ENCODE data around the gene ANGPT4. TPM values are rescaled to one million over a fixed set of nuclear protein-coding genes. Genes with fewer than 3 reads are reported as not detected.

ANGPT4 gene
- total and polyA plus RNA-seq, 2 of the 13 experiments (the other 11 are each of a cell fraction or from before 2014, with no cell fraction given): not detected

- intact Hi-C loops (cut with micrococcal nuclease; ENCODE audit: unreplicated experiment) (no loop called here), in situ Hi-C loops (cut with HindIII; ENCODE audit: extremely low pct_ligation_motif_present, low pct_unique_long_range_greater_than_20kb) (no loop called here)
- no peak overlapping the region for H2AFZ ChIP-seq (ENCODE audit: low read length)
- ATAC-seq (no peak), DNase-seq (ENCODE audit: low spot score) (no peak), FAIRE-seq (no peak)
- no peak overlapping the region for H3K27ac ChIP-seq (ENCODE audit: extremely low read length, insufficient read depth, low read length)
- H3K9me3 ChIP-seq (ENCODE audit: low read length): no peaks in the 10 kb centered on the region
- no peak overlapping the region for H3K9ac ChIP-seq (ENCODE audit: insufficient read depth, low read depth, low read length)
- ChIA-PET CTCF (ENCODE audit: low intra/inter-chr PET ratio, low total read pairs) (no interaction called here), POLR2A (no interaction called here)
- 0 out of 5 replicates have a peak, but pooled peaks cover 3% of the 10 kb centered on the region in 2 experiments for H3K27me3 ChIP-seq (ENCODE audit: control insufficient read depth in 1 of 2, insufficient read depth in 2 of 2, low read length in 2 of 2)
- no peak overlapping the region for H3K4me2 ChIP-seq (ENCODE audit: low read depth, low read length)
- H3K79me2 ChIP-seq (ENCODE audit: insufficient read depth, low read length): no peaks in the 10 kb centered on the region
- H3K4me1 ChIP-seq (ENCODE audit: insufficient read depth, low read length): peaks cover 9% of the 10 kb centered on the region
- no peaks in the 10 kb centered on the region for H3K36me3 ChIP-seq (replicated peaks in 1 of 2; ENCODE audit: control insufficient read depth in 1 of 2, insufficient read depth in 2 of 2, low read length in 2 of 2)
- 22% methylated on average over 4 of the region's 4 CpGs for WGBS (ENCODE audit: low lambda C conversion rate)
- BruUV-seq (replicated peaks): no TSS peak
- no peak overlapping the region for H3K4me3 ChIP-seq (replicated peaks in 1 of 3; ENCODE audit: insufficient read depth in 1 of 3, low read depth in 2 of 3, low read length in 3 of 3)
- no peaks in the 10 kb centered on the region for H4K20me1 ChIP-seq (ENCODE audit: insufficient read depth, low read length)
- TF ChIP-seq HNRNPK (IDR thresholded peaks at IDR 0.05; ENCODE audit: low read depth, low read length, poor library complexity, severe bottlenecking): no peak
- TF ChIP-seq ELF4 (CRISPR knock-in tag; IDR thresholded peaks at IDR 0.05; ENCODE audit: borderline replicate concordance): no peak
- no peak for TF ChIP-seq TOPORS (CRISPR knock-in tag; IDR thresholded peaks at IDR 0.05)
- no peak for TF ChIP-seq PRDM15 (CRISPR knock-in tag; IDR thresholded peaks at IDR 0.05)
- TF ChIP-seq GZF1 (CRISPR knock-in tag; IDR thresholded peaks at IDR 0.05): no peak
- TF ChIP-seq ZKSCAN1 (IDR thresholded peaks at IDR 0.05; ENCODE audit: low read length): no peak
- no peak for TF ChIP-seq CREBL2 (CRISPR knock-in tag; IDR thresholded peaks at IDR 0.05; ENCODE audit: borderline replicate concordance)
- TF ChIP-seq ZNF329 (CRISPR knock-in tag; IDR thresholded peaks at IDR 0.05; ENCODE audit: low read depth): no peak
- TF ChIP-seq ZBTB33 (CRISPR knock-in tag; IDR thresholded peaks at IDR 0.05): no peak
- TF ChIP-seq CCDC6 (CRISPR knock-in tag; IDR thresholded peaks at IDR 0.05): no peak
- no peak for TF ChIP-seq ZNF343 (CRISPR knock-in tag; IDR thresholded peaks at IDR 0.05)
- no peak for TF ChIP-seq CHD4 (IDR thresholded peaks at IDR 0.05; ENCODE audit: borderline replicate concordance, low read length)
- TF ChIP-seq SATB2 (CRISPR knock-in tag; IDR thresholded peaks at IDR 0.05): no peak
- no peak for TF ChIP-seq HBP1 (CRISPR knock-in tag; IDR thresholded peaks at IDR 0.05; ENCODE audit: low read depth)
- no peak for TF ChIP-seq MIER3 (CRISPR knock-in tag; IDR thresholded peaks at IDR 0.05; ENCODE audit: borderline replicate concordance)
- no peak for TF ChIP-seq HCFC1 (IDR thresholded peaks at IDR 0.05; ENCODE audit: low read depth, low read length)
Measured at GRCh38 chr20:922781-923180, 6.6 kb upstream of the ANGPT4 start.
